Sigmoid colon (tissue), 7 donors: ENCODE measurements around the gene KCNJ10. TPM values are rescaled to one million over a fixed set of nuclear protein-coding genes. Genes with fewer than 3 reads are reported as not detected.

ENCODE experiments used
- DNase-seq: peaks from one replicate; pipeline ENCODE4 v3.0.0-alpha.2; 2019
- H3K27ac ChIP-seq, 4 donors: fragments of 200-600 bp; sonication (generic); one replicate each; pipeline ENCODE4 v1.5.1; 2016 to 2019; ENCODE audit warnings: mild to moderate bottlenecking in 1 of 4
- H3K27me3 ChIP-seq, 3 donors: fragments of 200-600 bp; sonication (generic); one replicate each; pipeline ENCODE4 v1.5.1; 2019; ENCODE audit warnings: mild to moderate bottlenecking in 1 of 3
- H3K36me3 ChIP-seq, 4 donors: fragments of 200-600 bp; sonication (generic); one replicate each; pipeline ENCODE4 v1.5.1; 2016 to 2019
- H3K4me1 ChIP-seq, 4 donors: fragments of 200-600 bp; sonication (generic); one replicate each; pipeline ENCODE4 v1.5.1; 2017 to 2019
- H3K4me3 ChIP-seq, 4 donors: fragments of 200-600 bp; sonication (generic); one replicate each; pipeline ENCODE4 v1.5.1; 2017 to 2019; ENCODE audit warnings: mild to moderate bottlenecking in 2 of 4, moderate library complexity in 1 of 4
- H3K9me3 ChIP-seq, 4 donors: fragments of 200-600 bp in 3 of 4; sonication (generic) in 3 of 4; one replicate each; pipeline versions ENCODE4 v1.5.1 to v1.6.1; 2013 to 2019
- CTCF ChIP-seq, 4 experiments: fragments of 450-650 bp in 3 of 4; fragments of 200-600 bp in 1 of 4; IDR thresholded peaks; one replicate each; pipeline ENCODE4 v1.5.1; 2016 to 2019; ENCODE audit warnings: antibody characterized with exemption in 4 of 4, mild to moderate bottlenecking in 3 of 4, moderate library complexity in 2 of 4
- EP300 ChIP-seq, 4 donors: sonication (generic); formaldehyde crosslinking; IDR thresholded peaks; one replicate each; pipeline ENCODE4 v1.6.1; 2017; ENCODE audit warnings: antibody characterized with exemption in 4 of 4
- POLR2A ChIP-seq, 2 donors: fragments of 450-650 bp; IDR thresholded peaks; one replicate each; pipeline ENCODE4 v1.6.1; 2016; ENCODE audit warnings: antibody characterized with exemption in 2 of 2, mild to moderate bottlenecking in 2 of 2, moderate library complexity in 2 of 2
- POLR2AphosphoS5 ChIP-seq, 4 donors: sonication (generic); formaldehyde crosslinking; IDR thresholded peaks; one replicate each; pipeline ENCODE4 v1.6.1; 2017; ENCODE audit warnings: antibody characterized with exemption in 4 of 4
- WGBS, 2 donors: extraction: QIAGEN DNeasy Blood & Tissue Kit; methylation state at CpG; one replicate each; pipeline ENCODE4 v1.1.7; 2013; 5-methylcytosine and 5-hydroxymethylcytosine counted together
- intact Hi-C: fragments of 100-400 bp; cut with DNase I; formaldehyde crosslinking; loops from one replicate; pipeline ENCODE4 v1.15.1; 2023
- polyA plus RNA-seq, 3 donors: library from polyadenylated mRNA; stranded (reverse); fragments of 200-250 nt; gene quantifications; one replicate each; pipeline ENCODE4 v1.2.3, GENCODE V29; 2013
- total RNA-seq, 4 donors: library from RNA; depleted of rRNA; stranded (reverse); fragments of >200 nt; gene quantifications; one replicate each; pipeline ENCODE4 v1.1.0, GENCODE V29; 2016
- donor health status: healthy with polysubstance abuse.
- donor health status: Bipolar disorder and iron deficiency.
- donor health status: healthy.

The KCNJ10 gene
- total and polyA plus RNA-seq, 7 donors, result 0.23 to 1.3 (median 0.31) TPM; not detected in 3

GRCh38 chr1:159955456-159955855 is 114.5 kb downstream of the KCNJ10 start:
- Histone ChIP-seq H3K9me3 (no peaks in the 10 kb centered on the region), H3K27me3 (no peaks in the 10 kb centered on the region), H3K4me1 (peaks cover 0 to under 1% (median 0%) of the 10 kb centered on the region in 4 donors), H3K27ac (no peak overlapping the region), H3K36me3 (no peaks in the 10 kb centered on the region), H3K4me3 (no peak overlapping the region)
- DNase-seq, result no peak
- intact Hi-C loops, result no loop called here
- WGBS, 2 donors, result 90% methylated on average over 3 of the region's 3 CpGs
- TF ChIP-seq CTCF (IDR thresholded peaks at IDR 0.05) (no peak), POLR2AphosphoS5 (IDR thresholded peaks at IDR 0.05) (no peak), POLR2A (IDR thresholded peaks at IDR 0.05) (no peak), EP300 (IDR thresholded peaks at IDR 0.05) (no peak)

- Histone ChIP-seq H3K4me1 (peaks cover 0 to 11% (median 5%) of the 10 kb centered on the region in 4 donors), H3K27me3 (no peaks in the 10 kb centered on the region), H3K9me3 (no peaks in the 10 kb centered on the region), H3K27ac (no peak within 1 kb of the TSS), H3K4me3 (no peak within 1 kb of the TSS), H3K36me3 (no peaks in the 10 kb centered on the region)
- 73 to 85% methylated on average over 11 of the region's 11 CpGs for WGBS, 2 donors
- intact Hi-C loops, result no loop called here
- no peak for TF ChIP-seq POLR2A (IDR thresholded peaks at IDR 0.05)
- TF ChIP-seq CTCF (IDR thresholded peaks at IDR 0.05), result no peak
- TF ChIP-seq POLR2AphosphoS5 (IDR thresholded peaks at IDR 0.05), result no peak
- TF ChIP-seq EP300 (IDR thresholded peaks at IDR 0.05), result no peak
- no peak for DNase-seq
Observed at GRCh38 chr1:159953536-159954515, 116.1 kb downstream of the KCNJ10 start, which contains the start of gene SLAMF9. Gene SLAMF9 (minus strand): TSS chr1:159954237. CDS start chr1:159954137, 100 bp downstream.

GRCh38 chr1:159952932-159953331 is 117.0 kb downstream of the KCNJ10 start:
- H3K27me3 ChIP-seq, result no peaks in the 10 kb centered on the region
- intact Hi-C loops, result no loop called here
- H3K4me1 ChIP-seq, result peaks cover 0 to 15% (median 5%) of the 10 kb centered on the region in 4 donors
- TF ChIP-seq POLR2AphosphoS5 (IDR thresholded peaks at IDR 0.05) (no peak), POLR2A (IDR thresholded peaks at IDR 0.05) (no peak), CTCF (IDR thresholded peaks at IDR 0.05) (no peak), EP300 (IDR thresholded peaks at IDR 0.05) (no peak)
- no peaks in the 10 kb centered on the region for H3K9me3 ChIP-seq
- no peak overlapping the region for H3K4me3 ChIP-seq
- H3K36me3 ChIP-seq, result no peaks in the 10 kb centered on the region
- DNase-seq, result no peak
- no peak overlapping the region for H3K27ac ChIP-seq
- WGBS, 2 donors, result 89 to 91% methylated on average over 5 of the region's 5 CpGs

DNA sequence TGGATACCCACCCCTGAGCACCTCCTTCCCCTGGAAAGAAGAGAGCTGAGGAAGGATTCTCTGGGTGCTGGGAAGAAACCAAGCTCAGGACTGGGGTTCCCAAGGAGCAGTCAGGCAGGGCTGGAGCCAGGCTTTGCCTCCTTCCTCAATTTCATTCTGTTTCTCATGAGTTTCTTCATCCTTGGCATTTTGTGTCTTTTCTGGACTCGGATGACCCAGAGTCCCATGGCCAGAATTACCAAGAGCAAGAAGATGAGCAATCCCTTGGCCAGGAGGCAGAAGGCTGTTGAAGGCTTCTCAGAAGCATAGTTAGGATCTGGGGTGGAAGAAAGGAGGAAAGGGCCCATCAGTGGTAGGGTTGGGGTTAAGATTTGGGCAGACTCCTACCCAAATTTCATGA is 118.4 kb downstream of the KCNJ10 start:
- WGBS, 2 donors, result 82 to 85% methylated on average over 1 of the region's 1 CpG
- H3K4me3 ChIP-seq, result no peak overlapping the region
- intact Hi-C loops, result no loop called here
- no peaks in the 10 kb centered on the region for H3K36me3 ChIP-seq
- no peak overlapping the region for H3K27ac ChIP-seq
- no peak for DNase-seq
- no peaks in the 10 kb centered on the region for H3K27me3 ChIP-seq
- peaks cover 0 to 15% (median 5%) of the 10 kb centered on the region in 4 donors for H3K4me1 ChIP-seq
- TF ChIP-seq EP300 (IDR thresholded peaks at IDR 0.05), result no peak
- TF ChIP-seq CTCF (IDR thresholded peaks at IDR 0.05), result no peak
- no peak for TF ChIP-seq POLR2AphosphoS5 (IDR thresholded peaks at IDR 0.05)
- TF ChIP-seq POLR2A (IDR thresholded peaks at IDR 0.05), result no peak
- H3K9me3 ChIP-seq, result no peaks in the 10 kb centered on the region
